HPDE6-E6E7 (cell line): ENCODE data around the gene LRPPRC.

ENCODE experiments used
- DNase-seq: peaks from one replicate; pipeline ENCODE4 v3.0.0; 2011; ENCODE audit warnings: missing footprints; ENCODE audit errors: extremely low spot score

The LRPPRC gene

DNA sequence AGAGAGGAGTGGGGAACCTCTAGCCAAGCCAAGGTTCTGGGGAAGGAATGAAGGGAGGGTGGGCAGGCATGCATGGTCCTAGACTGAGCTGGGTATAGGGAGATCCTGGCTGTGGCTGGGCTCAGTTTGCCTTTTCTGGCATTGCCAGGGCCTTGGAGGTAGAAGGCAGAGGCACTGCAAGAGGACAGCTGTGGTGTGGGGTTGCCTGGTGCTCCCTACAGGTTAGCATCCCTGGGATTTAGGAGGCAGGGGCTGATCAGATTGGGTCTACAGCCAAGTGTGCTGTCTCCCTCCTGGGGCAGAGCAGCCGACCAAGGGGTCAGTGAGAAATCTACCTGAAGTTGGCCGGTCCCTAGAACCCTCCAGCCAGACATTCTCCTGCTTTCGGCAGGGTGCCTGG lies 141.1 kb downstream of the LRPPRC start:
- DNase-seq = no peak

GRCh38 chr2:43853141-43854081 lies 142.4 kb downstream of the LRPPRC start:
- DNase-seq = no peak

DNA sequence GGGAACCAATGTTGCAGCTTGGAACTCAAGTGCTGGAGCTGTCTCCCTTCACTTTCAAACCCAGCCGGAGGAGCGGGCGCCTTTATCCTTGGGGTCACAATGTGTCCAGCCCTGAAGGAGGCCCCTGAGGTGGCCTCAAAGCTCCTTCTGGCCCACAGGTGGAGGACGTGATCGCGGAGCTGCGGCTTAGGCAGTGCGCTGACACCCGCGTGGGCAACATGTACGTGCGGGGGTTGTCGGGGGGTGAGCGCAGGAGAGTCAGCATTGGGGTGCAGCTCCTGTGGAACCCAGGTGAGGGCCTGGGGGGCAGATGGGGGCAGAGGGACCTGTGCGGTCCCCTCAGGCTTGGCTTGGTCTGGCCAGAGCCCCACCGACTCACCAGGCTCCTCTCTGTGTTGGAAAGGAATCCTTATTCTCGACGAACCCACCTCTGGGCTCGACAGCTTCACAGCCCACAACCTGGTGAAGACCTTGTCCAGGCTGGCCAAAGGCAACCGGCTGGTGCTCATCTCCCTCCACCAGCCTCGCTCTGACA lies 143.5 kb downstream of the LRPPRC start:
- no peak for DNase-seq

- no peak for DNase-seq
These were observed 144.5 kb downstream of the LRPPRC start for GRCh38 chr2:43851011-43851980.

DNA sequence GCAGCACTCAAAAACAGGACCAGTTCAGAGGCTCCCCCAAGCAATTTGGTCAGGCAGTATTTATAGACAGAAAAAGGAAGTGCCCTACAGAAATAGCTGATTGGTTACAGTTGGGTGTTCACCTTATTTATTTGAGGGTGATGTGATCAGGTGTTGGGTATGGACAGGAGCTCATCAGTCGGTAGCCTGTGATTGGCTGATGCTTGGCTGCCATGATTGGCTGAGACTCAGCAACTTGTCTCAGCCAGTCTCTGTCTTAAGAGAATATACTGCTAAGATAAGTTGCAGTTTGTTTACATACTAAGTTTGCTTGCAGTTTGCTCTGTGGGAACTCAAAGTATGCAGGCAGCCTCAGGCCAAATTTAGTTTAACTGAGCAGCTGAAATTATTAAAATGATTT lies 147.6 kb downstream of the LRPPRC start:
- DNase-seq = no peak

DNA sequence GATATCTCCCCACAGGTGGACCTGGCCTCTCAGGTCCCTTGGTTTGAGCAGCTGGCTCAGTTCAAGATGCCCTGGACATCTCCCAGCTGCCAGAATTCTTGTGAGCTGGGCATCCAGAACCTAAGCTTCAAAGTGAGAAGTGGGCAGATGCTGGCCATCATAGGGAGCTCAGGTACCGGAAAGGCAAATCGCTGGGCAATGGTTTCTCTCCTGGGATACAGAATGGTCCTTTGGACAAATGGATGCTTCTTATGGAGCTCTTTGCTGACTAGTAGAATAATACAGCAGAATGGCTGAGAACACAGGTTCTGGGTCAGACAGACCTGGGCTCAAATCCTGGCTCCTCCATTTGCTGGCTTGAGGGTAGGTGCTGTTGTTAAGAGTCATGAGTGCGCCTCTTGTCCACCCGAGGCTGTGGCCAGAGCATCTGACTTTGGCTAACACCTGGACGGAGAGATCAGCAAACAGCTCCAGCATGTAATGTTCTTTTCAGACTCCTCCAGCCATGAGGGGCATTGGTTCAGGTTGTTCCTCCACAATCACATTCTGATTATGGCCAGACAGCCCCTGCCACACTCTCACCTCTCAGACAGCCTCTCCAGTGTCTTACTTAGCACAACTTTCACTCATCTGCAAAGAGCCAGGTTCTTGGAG lies 149.5 kb downstream of the LRPPRC start:
- no peak for DNase-seq

DNA sequence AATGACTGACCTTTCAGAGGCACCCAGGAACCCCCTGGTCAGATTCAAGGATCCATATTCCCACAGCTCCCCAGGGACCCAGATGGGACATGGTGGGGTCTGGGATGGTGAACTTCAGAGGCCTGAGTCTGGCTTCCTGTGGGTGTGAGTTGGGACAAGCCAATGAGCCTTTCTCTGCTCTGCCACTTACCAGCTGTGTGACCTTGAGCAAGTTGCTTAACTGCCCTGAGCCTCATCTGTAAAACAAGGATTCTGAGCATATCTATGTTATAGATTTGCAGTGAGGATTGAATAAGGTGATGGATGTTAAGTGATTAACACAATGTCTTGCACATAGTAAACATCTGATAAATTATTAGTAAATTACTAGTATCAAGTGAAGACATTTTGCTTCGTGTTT lies 150.6 kb downstream of the LRPPRC start:
- DNase-seq = no peak

DNA sequence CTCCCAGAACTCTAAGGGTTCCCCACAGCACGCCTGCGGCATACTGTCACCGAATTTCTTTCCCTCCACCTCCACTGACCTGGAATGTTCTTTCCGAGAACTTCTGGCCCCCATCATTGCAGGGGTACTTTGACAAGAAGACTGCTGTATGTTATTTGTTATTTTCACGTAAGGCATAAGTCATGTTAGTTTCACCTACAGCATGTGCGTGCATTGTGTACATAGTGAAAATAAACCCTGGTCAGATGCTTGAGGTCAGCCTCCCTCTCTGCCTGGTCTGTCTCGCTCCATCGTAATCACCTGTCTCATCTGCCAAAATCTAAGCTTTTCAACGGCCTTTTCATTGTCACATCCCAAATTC lies 152.9 kb downstream of the LRPPRC start:
- no peak for DNase-seq

DNA sequence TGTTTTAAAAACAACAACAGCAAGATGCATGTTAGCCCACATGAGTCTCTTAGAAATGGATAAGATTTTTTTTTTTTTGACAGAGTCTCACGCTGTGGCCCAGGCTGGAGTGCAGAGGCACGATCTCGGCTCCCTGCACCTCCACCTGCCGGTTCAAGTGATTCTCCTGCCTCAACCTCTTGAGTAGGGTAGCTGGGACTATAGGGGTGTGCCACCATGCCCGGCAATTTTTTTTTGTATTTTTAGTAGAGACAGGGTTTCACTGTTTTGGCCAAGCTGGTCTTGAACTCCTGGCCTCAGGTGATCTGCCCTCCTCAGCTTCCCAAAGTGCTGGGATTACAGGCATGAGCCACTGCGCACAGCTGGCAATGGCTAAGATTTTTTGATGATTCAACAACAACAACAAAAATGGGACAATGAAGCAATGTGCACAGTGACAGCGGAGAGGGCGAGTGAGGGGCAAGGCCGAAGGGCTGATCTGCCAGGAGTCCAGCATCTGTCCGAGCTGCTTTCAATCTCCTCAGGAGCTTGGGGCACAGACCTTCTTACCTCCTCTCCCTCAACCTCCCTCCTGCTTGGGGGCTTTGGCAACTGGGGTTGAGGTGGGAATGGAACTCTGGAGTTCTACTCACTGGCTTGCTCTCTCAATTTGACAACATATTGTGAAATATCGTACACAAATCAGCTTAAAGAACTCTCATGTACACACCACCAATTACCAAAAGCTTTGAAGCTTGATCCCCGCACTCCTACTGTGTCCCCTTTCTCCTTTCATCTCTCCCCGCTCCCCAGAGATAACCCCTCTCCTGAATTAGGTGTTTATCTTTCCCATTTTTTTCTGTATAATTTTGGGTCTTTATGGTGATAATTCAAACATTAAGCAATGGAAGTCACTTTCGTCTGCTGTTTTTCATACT lies 153.6 kb downstream of the LRPPRC start:
- DNase-seq = no peak

DNA sequence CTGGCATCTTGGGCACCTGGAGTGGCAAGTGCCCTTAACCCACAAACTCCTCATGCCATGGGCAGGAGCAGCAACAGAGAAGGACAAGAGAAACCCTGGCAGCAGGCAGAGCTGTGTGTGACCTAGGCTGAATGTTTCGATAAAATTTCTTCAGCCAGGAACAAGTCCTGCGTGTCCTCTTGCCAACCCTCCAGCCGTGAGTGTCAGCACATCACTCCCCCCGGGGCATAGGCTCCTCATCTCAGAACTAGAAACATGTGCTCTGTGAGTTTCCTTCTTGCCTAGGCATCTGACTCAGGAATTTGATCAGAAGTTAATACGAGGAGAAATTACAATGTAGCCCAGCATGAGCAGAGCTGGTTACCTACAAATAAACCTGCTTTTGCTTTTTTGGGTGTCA lies 154.8 kb downstream of the LRPPRC start:
- no peak for DNase-seq

DNA sequence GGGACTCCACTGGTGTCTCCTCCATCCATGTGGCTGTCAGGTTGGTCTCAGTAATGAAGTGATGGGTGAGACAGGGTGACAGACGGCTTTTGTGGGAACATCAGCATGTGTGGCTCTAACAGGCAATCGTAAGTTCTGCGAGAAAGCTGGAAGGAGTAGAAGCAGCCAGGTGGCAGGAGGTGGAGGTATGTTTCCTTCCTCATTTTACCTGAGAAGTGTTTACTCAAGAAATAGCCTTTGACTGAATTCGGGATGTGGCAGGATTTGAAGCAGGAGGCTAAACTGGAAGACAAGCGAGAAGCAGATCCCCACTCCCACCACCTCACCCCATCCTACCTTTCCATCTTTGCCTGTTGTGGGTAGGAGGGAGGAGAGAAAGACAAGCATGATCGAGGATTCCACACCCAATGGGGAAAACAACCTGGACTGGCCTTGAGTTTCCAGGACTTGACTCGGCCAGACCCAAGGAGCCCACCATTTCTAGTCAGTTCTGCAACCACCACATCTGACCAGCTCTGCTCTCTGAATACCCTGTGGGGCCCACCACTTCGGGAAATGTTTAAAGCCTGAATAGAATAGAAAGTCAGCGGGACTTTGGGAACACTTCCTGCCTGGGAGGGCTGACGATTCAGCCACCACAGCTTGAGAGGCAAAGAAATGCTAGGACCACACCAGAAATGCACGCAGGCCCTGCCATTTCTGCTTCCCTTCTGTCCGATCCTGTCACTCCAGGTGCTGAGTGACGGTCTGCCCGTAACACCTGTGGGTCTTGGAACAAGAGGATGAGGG lies 155.8 kb downstream of the LRPPRC start:
- no peak for DNase-seq

- DNase-seq = no peak
These were observed 157.1 kb downstream of the LRPPRC start, which contains the start of the genes ABCG5 and ABCG8 for GRCh38 chr2:43838560-43839267. TSS of gene ABCG5 (minus strand) at chr2:43838839. CDS start at chr2:43838679, 160 bp downstream. TSS of gene ABCG8 (plus strand) at chr2:43838971. CDS start at chr2:43839054, 83 bp downstream.

DNA sequence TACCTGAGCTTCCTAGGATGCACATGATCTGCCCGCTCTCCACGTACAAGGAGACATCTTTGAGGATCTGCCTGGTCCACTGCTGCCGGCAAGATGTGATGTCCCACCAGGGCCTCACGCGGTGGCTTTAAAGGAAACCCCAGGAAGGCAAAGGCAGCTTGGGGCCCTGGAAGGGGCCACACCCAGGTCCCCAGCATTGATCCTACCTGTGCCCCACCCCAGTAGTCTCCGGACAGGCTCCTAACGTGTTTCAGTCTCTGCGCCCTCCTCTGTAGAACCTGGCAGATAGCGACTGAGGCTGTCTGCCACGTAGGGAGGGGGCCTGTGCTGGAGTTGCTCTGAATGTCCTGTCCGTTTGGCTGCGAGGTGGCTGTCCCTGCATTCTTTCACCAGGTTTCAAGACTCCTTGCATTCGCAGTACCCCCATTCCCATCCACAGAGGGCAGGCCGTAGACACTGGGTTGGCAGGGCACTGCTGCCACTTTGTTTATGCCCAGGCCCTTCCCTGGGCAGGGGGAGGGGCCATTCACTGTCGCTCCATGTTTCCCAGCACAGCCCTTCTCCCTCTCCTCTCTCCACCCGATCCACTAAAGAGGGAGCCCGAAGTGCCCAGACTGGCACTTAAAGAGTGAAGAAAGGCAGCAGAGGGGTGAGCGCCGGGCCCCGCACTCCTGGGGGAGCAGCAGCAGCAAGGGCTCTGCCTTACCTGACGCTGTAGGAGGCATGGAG lies 157.8 kb downstream of the LRPPRC start:
- no peak for DNase-seq

GRCh38 chr2:43837033-43837432 lies 158.8 kb downstream of the LRPPRC start:
- DNase-seq = no peak
